Retinal pigment epithelial cell (primary cell): ENCODE results near the gene CLDN12.

Experiments used
- DNase-seq: peaks from one replicate; pipeline ENCODE4 v3.0.0-alpha.2; 2010; ENCODE audit warnings: low read depth
- H3K4me3 ChIP-seq: 2 replicates; pipeline ENCODE4 v1.5.1; 2011; ENCODE audit warnings: mild to moderate bottlenecking, low read length, control low read depth, moderate library complexity
- TF ChIP-seq, protein P1 (sequence below): conservative IDR thresholded peaks from 2 replicates; pipeline ENCODE4 v1.5.1; 2011; ENCODE audit warnings: low read depth, low read length, control low read depth, inconsistent platforms

The CLDN12 gene

GRCh38 chr7:90430614-90431460 is 27.6 kb downstream of the CLDN12 start:
- H3K4me3 ChIP-seq: no peak overlapping the region
- no peak for DNase-seq
- TF ChIP-seq, protein P1, sequence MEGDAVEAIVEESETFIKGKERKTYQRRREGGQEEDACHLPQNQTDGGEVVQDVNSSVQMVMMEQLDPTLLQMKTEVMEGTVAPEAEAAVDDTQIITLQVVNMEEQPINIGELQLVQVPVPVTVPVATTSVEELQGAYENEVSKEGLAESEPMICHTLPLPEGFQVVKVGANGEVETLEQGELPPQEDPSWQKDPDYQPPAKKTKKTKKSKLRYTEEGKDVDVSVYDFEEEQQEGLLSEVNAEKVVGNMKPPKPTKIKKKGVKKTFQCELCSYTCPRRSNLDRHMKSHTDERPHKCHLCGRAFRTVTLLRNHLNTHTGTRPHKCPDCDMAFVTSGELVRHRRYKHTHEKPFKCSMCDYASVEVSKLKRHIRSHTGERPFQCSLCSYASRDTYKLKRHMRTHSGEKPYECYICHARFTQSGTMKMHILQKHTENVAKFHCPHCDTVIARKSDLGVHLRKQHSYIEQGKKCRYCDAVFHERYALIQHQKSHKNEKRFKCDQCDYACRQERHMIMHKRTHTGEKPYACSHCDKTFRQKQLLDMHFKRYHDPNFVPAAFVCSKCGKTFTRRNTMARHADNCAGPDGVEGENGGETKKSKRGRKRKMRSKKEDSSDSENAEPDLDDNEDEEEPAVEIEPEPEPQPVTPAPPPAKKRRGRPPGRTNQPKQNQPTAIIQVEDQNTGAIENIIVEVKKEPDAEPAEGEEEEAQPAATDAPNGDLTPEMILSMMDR: no peak

DNA sequence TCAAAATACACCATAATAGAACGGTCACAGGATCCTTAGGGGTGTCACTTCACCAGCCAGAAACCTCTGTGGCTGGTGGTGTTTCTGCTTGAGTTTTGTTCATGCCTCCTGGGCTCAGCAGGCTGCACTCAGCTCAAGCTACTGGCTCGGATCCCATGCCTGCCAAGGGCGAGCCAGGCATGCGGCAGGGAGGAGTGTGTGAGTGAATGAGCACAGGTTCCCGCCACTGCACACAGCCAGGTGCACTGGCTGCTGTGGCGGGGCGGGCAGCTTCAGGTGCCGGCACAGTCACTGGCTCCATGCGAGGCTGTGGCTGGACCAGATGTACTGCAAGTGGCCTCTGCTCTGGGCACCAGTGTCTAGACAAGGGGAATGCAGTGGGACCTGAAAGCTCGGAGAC is 29.5 kb downstream of the CLDN12 start:
- TF ChIP-seq, protein P1: no peak
- DNase-seq: no peak

DNA sequence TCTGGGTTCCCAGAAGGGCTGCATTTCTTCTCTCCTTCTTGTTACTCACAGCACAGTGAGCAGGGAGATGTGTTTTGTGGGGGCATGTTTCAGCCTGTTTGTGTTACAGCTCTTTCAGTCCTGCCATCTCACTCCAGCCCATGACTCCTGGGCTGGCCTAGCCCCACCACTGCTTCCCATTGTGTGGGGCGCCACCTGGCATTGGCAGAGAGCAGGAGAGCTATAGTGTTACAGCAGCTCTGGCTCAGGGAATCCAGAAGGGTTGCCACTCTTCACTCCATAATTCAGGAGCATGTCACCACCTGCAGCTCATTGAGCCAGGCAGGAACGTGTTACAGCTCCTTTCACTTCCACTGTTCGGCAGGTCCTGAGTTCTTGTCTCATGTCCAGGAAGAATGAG is 30.0 kb downstream of the CLDN12 start:
- DNase-seq: no peak
- TF ChIP-seq, protein P1: no peak
- H3K4me3 ChIP-seq: no peak overlapping the region

More for the DNA sequence above, 29.5 kb downstream of the CLDN12 start:
- H3K4me3 ChIP-seq: no peak overlapping the region

DNA sequence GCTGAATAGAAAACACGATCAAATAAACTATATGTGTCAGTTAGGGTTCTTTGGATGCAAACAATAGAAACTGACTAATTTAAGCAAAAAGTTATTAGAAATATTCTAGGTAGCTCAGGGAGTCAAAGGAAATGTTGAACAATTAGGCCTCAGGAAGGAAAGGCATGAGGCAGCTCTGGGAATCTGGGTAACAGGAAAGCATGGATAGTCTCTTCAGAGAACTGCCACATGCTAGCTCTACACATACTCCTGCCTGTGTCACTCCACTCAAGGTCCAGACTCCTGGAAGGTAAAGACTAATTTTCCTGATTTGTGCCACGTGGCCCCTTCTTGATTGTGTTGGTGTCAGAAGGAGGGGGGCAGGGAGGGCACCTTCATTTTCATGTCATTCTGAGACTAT is 42.4 kb downstream of the CLDN12 start:
- no peak overlapping the region for H3K4me3 ChIP-seq
- TF ChIP-seq, protein P1: no peak
- DNase-seq: no peak

- TF ChIP-seq, protein P1: no peak
- H3K4me3 ChIP-seq: no peak overlapping the region
- no peak for DNase-seq
Observed at GRCh38 chr7:90446137-90446899, 43.1 kb downstream of the CLDN12 start.

DNA sequence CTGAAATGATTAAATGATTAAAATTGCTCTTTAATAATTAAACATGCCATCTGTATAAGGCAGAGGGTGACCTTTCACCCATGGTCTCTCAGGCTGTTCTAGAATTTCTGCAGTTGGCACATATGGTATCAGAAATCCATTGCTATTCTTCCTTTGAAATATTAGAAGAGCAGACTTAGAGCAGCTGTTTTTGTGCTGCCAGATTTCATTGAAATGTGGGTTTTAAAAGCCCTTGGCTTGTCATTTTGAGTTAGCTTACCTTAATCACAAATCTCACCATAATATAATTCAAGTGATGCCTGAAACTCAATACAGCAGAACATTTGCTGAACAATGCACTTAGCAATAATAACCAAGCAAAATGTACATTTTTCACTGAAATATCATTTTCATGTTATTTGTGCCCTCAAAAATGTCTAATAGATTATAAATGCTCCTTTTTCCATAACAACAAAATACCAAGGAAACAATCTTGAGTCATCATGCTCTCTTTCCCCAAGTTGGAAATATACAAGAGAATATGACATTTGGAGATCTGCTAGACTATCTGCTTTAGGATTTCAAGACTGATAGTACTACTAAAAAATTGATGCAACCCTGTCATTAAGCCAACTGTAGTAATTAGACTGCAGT is 50.1 kb downstream of the CLDN12 start:
- DNase-seq: no peak
- TF ChIP-seq, protein P1: no peak
- H3K4me3 ChIP-seq: no peak overlapping the region
